B cell (primary cell): ENCODE data around the gene FAM53A. TPM values are rescaled to one million over a fixed set of nuclear protein-coding genes. Genes with fewer than 3 reads are reported as not detected.

Source experiments
- ATAC-seq: fragments of 200-7000 bp; cut with Tn5 transposase; one replicate; pipeline ENCODE4 v1.10.0; 2021; ENCODE audit warnings: low read depth, mild to moderate bottlenecking, moderate number of reproducible peaks, moderate library complexity
- CTCF ChIA-PET: fragments of 350-600 bp; sonication (Branson Sonifier 250); formaldehyde crosslinking; loops from one replicate; lab custom pipeline; 2021; ENCODE audit warnings: antibody characterized with exemption, inconsistent platforms; lab: Charles Lee
- POLR2A ChIA-PET: fragments of 350-600 bp; sonication (Branson Sonifier 250); formaldehyde crosslinking; loops from one replicate; lab custom pipeline; 2021; ENCODE audit warnings: antibody characterized with exemption; lab: Charles Lee
- DNase-seq: peaks from one replicate; pipeline ENCODE4 v3.0.0; 2013
- H2AFZ ChIP-seq: 2 replicates; pipeline ENCODE4 v1.6.1; 2012; ENCODE audit warnings: mild to moderate bottlenecking, low read depth, low read length; ENCODE audit not compliant: insufficient read depth, poor library complexity, severe bottlenecking
- H3K27ac ChIP-seq, 2 donors: 1 replicate in 1 of 2; 2 replicates in 1 of 2; pipeline ENCODE4 v1.5.1; 2012 to 2013; ENCODE audit warnings: low read length in 2 of 2, mild to moderate bottlenecking in 2 of 2, moderate library complexity in 1 of 2
- H3K27me3 ChIP-seq, 4 experiments: fragments of 200-600 bp in 1 of 4; sonication (generic) in 1 of 4; replicated peaks in 1 of 4; 1 replicate in 2 of 4; 2 replicates in 2 of 4; pipeline versions ENCODE4 v1.6.1 to v1.7.0; 2013 to 2016; ENCODE audit warnings: low read length in 3 of 4, mild to moderate bottlenecking in 2 of 4, mixed read lengths in 1 of 4, moderate library complexity in 1 of 4; ENCODE audit not compliant: insufficient read depth in 4 of 4, control insufficient read depth in 3 of 4; ENCODE audit errors: control extremely low read depth in 1 of 4
- H3K36me3 ChIP-seq, 2 experiments: replicated peaks in 1 of 2; 1 replicate in 1 of 2; 2 replicates in 1 of 2; pipeline versions ENCODE4 v1.6.1 to v1.7.1; 2013; ENCODE audit warnings: low read length in 1 of 2; ENCODE audit not compliant: insufficient read depth in 2 of 2, control insufficient read depth in 1 of 2; ENCODE audit errors: control extremely low read depth in 1 of 2, extremely low read depth in 1 of 2
- H3K4me1 ChIP-seq, 2 donors: fragments of 200-600 bp in 1 of 2; sonication (generic) in 1 of 2; 1 replicate in 1 of 2; 2 replicates in 1 of 2; pipeline versions ENCODE4 v1.5.1 to v1.6.1; 2013 to 2017; ENCODE audit warnings: low read length in 2 of 2; ENCODE audit not compliant: control insufficient read depth in 2 of 2, insufficient read depth in 2 of 2
- H3K4me2 ChIP-seq: replicated peaks from 2 replicates; pipeline ENCODE3; 2012; ENCODE audit warnings: mild to moderate bottlenecking, low read depth, low read length; ENCODE audit not compliant: poor library complexity, severe bottlenecking
- H3K4me3 ChIP-seq, 5 experiments: fragments of 200-600 bp in 1 of 5; sonication (generic) in 1 of 5; 1 replicate in 3 of 5; 2 replicates in 2 of 5; pipeline versions ENCODE4 v1.5.1 to v1.7.0; 2011 to 2016; ENCODE audit warnings: low read length in 4 of 5, mild to moderate bottlenecking in 4 of 5, low read depth in 2 of 5, control low read depth in 1 of 5, moderate library complexity in 1 of 5; ENCODE audit not compliant: insufficient read depth in 1 of 5; ENCODE audit errors: control extremely low read depth in 1 of 5, extremely low read depth in 1 of 5
- H3K79me2 ChIP-seq: fragments of 200-600 bp; sonication (generic); one replicate; pipeline ENCODE4 v1.6.0; 2016; ENCODE audit warnings: low read length; ENCODE audit not compliant: control insufficient read depth, insufficient read depth
- H3K9ac ChIP-seq: fragments of 200-600 bp; sonication (generic); 2 replicates; pipeline ENCODE4 v1.6.1; 2017; ENCODE audit warnings: mild to moderate bottlenecking, low read length, moderate library complexity
- H3K9me3 ChIP-seq, 3 donors: one replicate each; pipeline versions ENCODE4 v1.6.1 to v1.7.1; 2013; ENCODE audit warnings: low read length in 2 of 3; ENCODE audit not compliant: control insufficient read depth in 2 of 3, insufficient read depth in 1 of 3; ENCODE audit errors: control extremely low read depth in 1 of 3
- H4K20me1 ChIP-seq: 2 replicates; pipeline ENCODE4 v1.6.0; 2012; ENCODE audit warnings: mild to moderate bottlenecking, low read length; ENCODE audit not compliant: insufficient read depth, control insufficient read depth, poor library complexity, severe bottlenecking
- H3K27ac Mint-ChIP-seq: one replicate; pipeline ENCODE4 v1.8.0; 2021; ENCODE audit warnings: mixed read lengths
- H3K27me3 Mint-ChIP-seq: one replicate; pipeline ENCODE4 v1.8.0; 2021; ENCODE audit warnings: mixed read lengths
- H3K4me1 Mint-ChIP-seq: one replicate; pipeline ENCODE4 v1.8.0; 2021; ENCODE audit warnings: mixed read lengths
- H3K4me3 Mint-ChIP-seq: one replicate; pipeline ENCODE4 v1.8.0; 2021; ENCODE audit warnings: mixed read lengths
- H3K9me3 Mint-ChIP-seq: one replicate; pipeline ENCODE4 v1.8.0; 2022; ENCODE audit warnings: mixed read lengths; ENCODE audit not compliant: insufficient read depth
- EZH2 ChIP-seq: IDR thresholded peaks from 2 replicates; pipeline ENCODE4 v1.6.1; 2012; ENCODE audit warnings: borderline replicate concordance, low read depth, mild to moderate bottlenecking, moderate library complexity, low read length; ENCODE audit not compliant: insufficient read depth, poor library complexity, severe bottlenecking
- WGBS: methylation state at CpG from one replicate; pipeline ENCODE4 v1.1.5; 2013; ENCODE audit warnings: missing lambda C conversion rate; ENCODE audit not compliant: insufficient coverage; 5-methylcytosine and 5-hydroxymethylcytosine counted together
- intact Hi-C: fragments of 100-400 bp; cut with micrococcal nuclease; formaldehyde crosslinking; loops from one replicate; pipeline ENCODE4 v1.10.0; 2022
- polyA plus RNA-seq: library from polyadenylated mRNA; depleted of rRNA; stranded (reverse); fragments of >200 nt; gene quantifications from 2 replicates; pipeline ENCODE4 v1.2.3, GENCODE V29; 2012
- total RNA-seq, 2 donors: library from RNA; stranded (reverse); fragments of 120-200 nt in 1 of 2; gene quantifications; 1 replicate in 1 of 2; 2 replicates in 1 of 2; pipeline versions ENCODE4 v1.2.3 to v1.2.4, GENCODE V29; 2013 to 2022
- TF ChIP-seq, protein P1 (sequence below): fragments of 200-600 bp; IDR thresholded peaks from one replicate; pipeline ENCODE4 v1.8.0; 2022; ENCODE audit warnings: antibody characterized with exemption, mild to moderate bottlenecking

Gene FAM53A
- total and polyA plus RNA-seq, 2 donors (not counting 1 experiment from before 2014, with no cell fraction given): 2.2 to 4.2 TPM

GRCh38 chr4:1723131-1723801 lies 39.2 kb upstream of the FAM53A start:
- ATAC-seq (peak; percentile 42), DNase-seq (peak; percentile 91)
- peak overlapping the region; percentile 95 for H3K4me2 ChIP-seq
- H4K20me1 ChIP-seq: peaks cover 23% of the 10 kb centered on the region
- peak overlapping the region; percentile 46 for H3K9ac ChIP-seq
- CTCF ChIA-PET: interaction anchor here (1.1 to 14.7 kb wide), 4 partner anchors 11 to 61 kb away, joined by 3 to 503 read pairs (median 11); partner anchors contain the start of gene SLBP
- H2AFZ ChIP-seq: peak overlapping the region; percentile 59
- H3K4me1 ChIP-seq: peaks cover 55 to 71% of the 10 kb centered on the region in 2 donors
- H3K9me3 Mint-ChIP-seq: no peaks in the 10 kb centered on the region
- no peaks in the 10 kb centered on the region for H3K27me3 Mint-ChIP-seq
- peak overlapping the region; percentile 89 to 96 for H3K27ac ChIP-seq
- peaks cover 57% of the 10 kb centered on the region for H3K79me2 ChIP-seq
- H3K4me1 Mint-ChIP-seq: peaks cover 59% of the 10 kb centered on the region
- H3K4me3 Mint-ChIP-seq: peak overlapping the region; percentile 85
- POLR2A ChIA-PET: interaction anchor here (0.7 to 4.7 kb wide), 4 partner anchors 10 to 502 kb away, joined by 4 to 61 read pairs (median 8); partner anchors contain the start of gene SLBP
- peak overlapping the region; percentile 31 to 58 (median 40) for H3K4me3 ChIP-seq
- peak overlapping the region; percentile 98 for H3K27ac Mint-ChIP-seq
- no peaks in the 10 kb centered on the region for H3K27me3 ChIP-seq
- H3K9me3 ChIP-seq: peaks cover 0 to 4% (median 0%) of the 10 kb centered on the region in 3 donors
- WGBS: 32% methylated on average over 9 of the region's 12 CpGs
- H3K36me3 ChIP-seq: peaks cover 0 to 19% of the 10 kb centered on the region in 2 experiments
- TF ChIP-seq, protein P1, sequence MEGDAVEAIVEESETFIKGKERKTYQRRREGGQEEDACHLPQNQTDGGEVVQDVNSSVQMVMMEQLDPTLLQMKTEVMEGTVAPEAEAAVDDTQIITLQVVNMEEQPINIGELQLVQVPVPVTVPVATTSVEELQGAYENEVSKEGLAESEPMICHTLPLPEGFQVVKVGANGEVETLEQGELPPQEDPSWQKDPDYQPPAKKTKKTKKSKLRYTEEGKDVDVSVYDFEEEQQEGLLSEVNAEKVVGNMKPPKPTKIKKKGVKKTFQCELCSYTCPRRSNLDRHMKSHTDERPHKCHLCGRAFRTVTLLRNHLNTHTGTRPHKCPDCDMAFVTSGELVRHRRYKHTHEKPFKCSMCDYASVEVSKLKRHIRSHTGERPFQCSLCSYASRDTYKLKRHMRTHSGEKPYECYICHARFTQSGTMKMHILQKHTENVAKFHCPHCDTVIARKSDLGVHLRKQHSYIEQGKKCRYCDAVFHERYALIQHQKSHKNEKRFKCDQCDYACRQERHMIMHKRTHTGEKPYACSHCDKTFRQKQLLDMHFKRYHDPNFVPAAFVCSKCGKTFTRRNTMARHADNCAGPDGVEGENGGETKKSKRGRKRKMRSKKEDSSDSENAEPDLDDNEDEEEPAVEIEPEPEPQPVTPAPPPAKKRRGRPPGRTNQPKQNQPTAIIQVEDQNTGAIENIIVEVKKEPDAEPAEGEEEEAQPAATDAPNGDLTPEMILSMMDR: no peak
- no peak for TF ChIP-seq EZH2
- intact Hi-C loops: loop anchor here (1.0 to 5.0 kb wide), 3 partner anchors 39 to 814 kb away; partner anchors contain the start of genes FAM193A, FAM53A and NSD2
